ENCODE data around the gene PEX7.

PEX7 gene

DNA sequence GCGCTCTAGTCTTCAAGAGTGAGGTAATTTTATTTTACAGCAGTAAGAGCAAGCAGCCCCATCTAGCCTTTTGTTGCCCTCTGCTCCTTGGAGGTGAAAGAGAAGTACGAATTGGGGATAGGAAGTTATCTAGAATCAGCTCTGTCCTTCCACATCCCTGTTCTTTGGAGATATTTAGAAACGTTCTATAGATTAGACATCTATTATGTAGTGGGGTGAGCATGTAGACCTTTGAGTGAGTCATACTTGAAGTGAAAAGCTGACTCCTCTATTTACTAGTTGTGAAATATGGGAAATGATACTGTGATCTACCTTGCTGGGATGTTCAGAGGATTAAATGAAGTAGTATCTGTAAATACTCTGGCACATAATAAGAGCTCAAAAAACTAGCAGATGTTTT, 63.7 kb downstream of the PEX7 start:
- Histone ChIP-seq H3K4me1 (no peaks in the 10 kb centered on the region), H3K27me3 (ENCODE audit: control insufficient read depth, insufficient read depth, low read length) (no peaks in the 10 kb centered on the region), H3K79me2 (no peaks in the 10 kb centered on the region), H2AFZ (no peak overlapping the region), H3K27ac (no peak overlapping the region), H3K4me2 (ENCODE audit: low read length) (no peak overlapping the region), H3K36me3 (ENCODE audit: control insufficient read depth, insufficient read depth, low read length) (no peaks in the 10 kb centered on the region), H3K4me3 (ENCODE audit: low read depth, low read length) (no peak overlapping the region), H3K9ac (no peak overlapping the region), H3K9me3 (ENCODE audit: control insufficient read depth, low read length) (no peaks in the 10 kb centered on the region)
- TF ChIP-seq, protein P1, sequence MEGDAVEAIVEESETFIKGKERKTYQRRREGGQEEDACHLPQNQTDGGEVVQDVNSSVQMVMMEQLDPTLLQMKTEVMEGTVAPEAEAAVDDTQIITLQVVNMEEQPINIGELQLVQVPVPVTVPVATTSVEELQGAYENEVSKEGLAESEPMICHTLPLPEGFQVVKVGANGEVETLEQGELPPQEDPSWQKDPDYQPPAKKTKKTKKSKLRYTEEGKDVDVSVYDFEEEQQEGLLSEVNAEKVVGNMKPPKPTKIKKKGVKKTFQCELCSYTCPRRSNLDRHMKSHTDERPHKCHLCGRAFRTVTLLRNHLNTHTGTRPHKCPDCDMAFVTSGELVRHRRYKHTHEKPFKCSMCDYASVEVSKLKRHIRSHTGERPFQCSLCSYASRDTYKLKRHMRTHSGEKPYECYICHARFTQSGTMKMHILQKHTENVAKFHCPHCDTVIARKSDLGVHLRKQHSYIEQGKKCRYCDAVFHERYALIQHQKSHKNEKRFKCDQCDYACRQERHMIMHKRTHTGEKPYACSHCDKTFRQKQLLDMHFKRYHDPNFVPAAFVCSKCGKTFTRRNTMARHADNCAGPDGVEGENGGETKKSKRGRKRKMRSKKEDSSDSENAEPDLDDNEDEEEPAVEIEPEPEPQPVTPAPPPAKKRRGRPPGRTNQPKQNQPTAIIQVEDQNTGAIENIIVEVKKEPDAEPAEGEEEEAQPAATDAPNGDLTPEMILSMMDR (IDR thresholded peaks at IDR 0.05), result no peak

DNA sequence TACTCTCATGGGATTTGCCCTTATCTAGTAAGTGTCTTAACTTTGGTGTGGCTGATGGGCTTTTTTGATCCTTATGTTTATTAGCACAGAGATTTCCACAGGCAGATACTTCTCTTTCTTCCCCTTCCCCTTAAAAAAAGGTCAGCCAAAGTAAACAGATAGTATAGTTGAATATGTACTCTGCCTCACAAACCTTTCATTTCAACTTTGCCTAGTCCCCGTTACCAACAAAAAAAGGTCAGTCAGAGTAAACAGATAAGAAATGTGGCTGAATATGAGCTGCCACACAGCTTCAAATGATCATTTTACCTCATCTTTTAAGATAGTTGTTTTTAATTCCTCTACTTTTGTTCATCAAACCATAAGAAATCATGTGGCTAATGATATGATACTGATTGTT, 65.6 kb downstream of the PEX7 start:
- H3K9me3 ChIP-seq (ENCODE audit: control insufficient read depth, low read length), result no peaks in the 10 kb centered on the region
- H3K27ac ChIP-seq, result no peak overlapping the region
- TF ChIP-seq, protein P1 (IDR thresholded peaks at IDR 0.05), result no peak
- H3K36me3 ChIP-seq (ENCODE audit: control insufficient read depth, insufficient read depth, low read length), result no peaks in the 10 kb centered on the region
- no peaks in the 10 kb centered on the region for H3K79me2 ChIP-seq
- H3K4me3 ChIP-seq (ENCODE audit: low read depth, low read length), result no peak overlapping the region
- no peak overlapping the region for H2AFZ ChIP-seq
- no peaks in the 10 kb centered on the region for H3K27me3 ChIP-seq (ENCODE audit: control insufficient read depth, insufficient read depth, low read length)
- no peak overlapping the region for H3K4me2 ChIP-seq (ENCODE audit: low read length)
- no peak overlapping the region for H3K9ac ChIP-seq
- H3K4me1 ChIP-seq, result no peaks in the 10 kb centered on the region

DNA sequence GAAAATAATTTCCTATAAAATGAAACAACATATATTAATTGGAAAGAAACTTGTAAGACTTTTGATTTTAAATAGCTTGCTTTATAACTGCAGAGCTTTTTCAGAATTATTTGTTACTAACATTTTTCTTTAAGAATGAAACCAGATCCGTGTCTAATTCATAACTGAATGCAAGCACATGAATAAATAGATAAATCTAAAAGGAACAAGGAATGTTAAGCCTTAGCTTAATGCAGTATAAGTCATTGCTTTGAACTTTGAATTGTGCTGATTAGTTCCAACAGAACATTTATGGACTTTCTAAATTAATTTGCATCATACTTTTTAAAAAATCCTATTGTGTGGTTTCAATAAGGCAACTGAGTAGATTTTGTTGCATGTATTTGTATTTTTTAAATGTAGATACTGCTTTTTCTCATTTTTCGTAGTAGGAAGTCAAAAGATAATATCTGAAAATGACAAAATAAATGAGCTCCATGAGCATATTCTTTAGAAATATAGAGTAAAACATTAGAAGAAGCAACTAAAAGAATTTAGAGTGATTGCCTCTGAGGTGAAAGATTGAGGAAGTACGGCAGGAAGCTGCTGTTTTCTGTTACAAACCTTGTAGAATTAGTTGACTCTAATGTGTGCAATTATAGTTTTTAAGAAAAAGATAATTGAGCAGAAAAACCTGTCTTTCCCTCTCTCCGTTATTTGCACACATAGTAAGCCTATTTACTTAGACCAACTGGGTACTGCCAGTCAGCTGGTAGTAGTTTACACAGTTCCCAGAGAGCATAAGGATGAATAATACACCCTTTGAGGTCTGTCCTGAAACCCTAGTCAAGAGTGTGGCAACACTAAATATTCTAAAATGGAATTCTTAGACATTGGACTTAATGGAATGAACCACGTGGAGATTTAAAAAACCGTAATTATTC, 67.1 kb downstream of the PEX7 start:
- H3K4me3 ChIP-seq (ENCODE audit: low read depth, low read length), result no peak overlapping the region
- no peak overlapping the region for H3K9ac ChIP-seq
- TF ChIP-seq, protein P1 (IDR thresholded peaks at IDR 0.05), result no peak
- H3K4me2 ChIP-seq (ENCODE audit: low read length), result no peak overlapping the region
- no peaks in the 10 kb centered on the region for H3K27me3 ChIP-seq (ENCODE audit: control insufficient read depth, insufficient read depth, low read length)
- H3K36me3 ChIP-seq (ENCODE audit: control insufficient read depth, insufficient read depth, low read length), result no peaks in the 10 kb centered on the region
- H3K79me2 ChIP-seq, result no peaks in the 10 kb centered on the region
- H3K27ac ChIP-seq, result no peak overlapping the region
- no peak overlapping the region for H2AFZ ChIP-seq
- H3K4me1 ChIP-seq, result no peaks in the 10 kb centered on the region
- H3K9me3 ChIP-seq (ENCODE audit: control insufficient read depth, low read length), result no peaks in the 10 kb centered on the region

GRCh38 chr6:136890194-136890839, 67.9 kb downstream of the PEX7 start:
- H3K9ac ChIP-seq, result no peak overlapping the region
- no peak overlapping the region for H3K4me2 ChIP-seq (ENCODE audit: low read length)
- H3K4me3 ChIP-seq (ENCODE audit: low read depth, low read length), result no peak overlapping the region
- no peaks in the 10 kb centered on the region for H3K4me1 ChIP-seq
- no peak overlapping the region for H2AFZ ChIP-seq
- no peaks in the 10 kb centered on the region for H3K9me3 ChIP-seq (ENCODE audit: control insufficient read depth, low read length)
- no peaks in the 10 kb centered on the region for H3K27me3 ChIP-seq (ENCODE audit: control insufficient read depth, insufficient read depth, low read length)
- no peaks in the 10 kb centered on the region for H3K79me2 ChIP-seq
- H3K36me3 ChIP-seq (ENCODE audit: control insufficient read depth, insufficient read depth, low read length), result no peaks in the 10 kb centered on the region
- TF ChIP-seq, protein P1 (IDR thresholded peaks at IDR 0.05), result no peak
- no peak overlapping the region for H3K27ac ChIP-seq
